Measurements from ENCODE around the gene MAPRE3. TPM values are rescaled to one million over a fixed set of nuclear protein-coding genes. Genes with fewer than 3 reads are reported as not detected.

MAPRE3 gene
- total RNA-seq, 1 donor from 2014 or later, result 57.4 TPM

DNA sequence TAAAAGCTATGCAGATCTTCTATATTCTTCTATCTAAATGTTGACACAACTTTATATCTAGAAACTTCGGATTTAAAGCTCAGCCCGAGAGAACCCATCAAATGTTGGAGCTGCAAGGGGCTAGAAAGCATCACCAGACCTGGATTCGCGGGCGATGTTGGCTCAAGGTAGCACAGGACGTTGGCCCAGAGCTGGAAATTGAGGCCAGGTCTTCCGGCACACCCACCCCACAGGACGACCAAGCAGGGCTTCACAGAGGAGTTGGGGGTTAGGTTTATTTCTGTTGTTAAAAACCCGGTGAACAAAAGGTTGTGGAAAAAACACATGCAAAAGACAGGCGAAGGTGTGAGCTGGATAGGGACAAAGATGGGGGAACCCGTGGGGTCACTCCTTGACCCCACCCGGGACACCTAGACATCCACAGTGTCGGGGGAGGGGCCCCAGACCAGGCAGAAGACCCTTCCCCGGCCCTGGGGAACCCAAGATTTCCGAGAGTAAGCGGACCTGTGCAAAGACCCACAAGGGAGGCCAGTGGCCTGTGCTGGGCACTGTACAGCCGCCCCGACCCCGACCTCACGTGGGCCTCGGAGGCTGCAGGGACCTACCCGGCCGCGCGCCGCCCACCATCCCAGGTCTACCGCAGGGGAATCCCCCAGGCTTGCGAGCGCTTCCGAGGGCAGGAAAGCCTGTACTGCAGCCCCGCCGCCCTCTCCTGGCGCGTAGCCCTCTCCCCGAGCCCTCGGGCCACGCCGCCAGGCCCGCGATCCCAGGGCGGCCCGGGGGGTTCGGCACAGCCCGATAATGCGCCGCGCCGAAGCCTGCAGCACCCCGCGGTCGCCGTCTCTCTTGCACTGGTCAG lies 79.2 kb downstream of the MAPRE3 start:
- peak overlapping the region; percentile 96 for H3K27ac ChIP-seq (replicated peaks)
- peak overlapping the region; percentile 97 for H3K4me3 ChIP-seq
- intact Hi-C loops (cut with micrococcal nuclease), result no loop called here
- no peaks in the 10 kb centered on the region for H3K9me3 ChIP-seq (replicated peaks)
- TF ChIP-seq, protein P1, sequence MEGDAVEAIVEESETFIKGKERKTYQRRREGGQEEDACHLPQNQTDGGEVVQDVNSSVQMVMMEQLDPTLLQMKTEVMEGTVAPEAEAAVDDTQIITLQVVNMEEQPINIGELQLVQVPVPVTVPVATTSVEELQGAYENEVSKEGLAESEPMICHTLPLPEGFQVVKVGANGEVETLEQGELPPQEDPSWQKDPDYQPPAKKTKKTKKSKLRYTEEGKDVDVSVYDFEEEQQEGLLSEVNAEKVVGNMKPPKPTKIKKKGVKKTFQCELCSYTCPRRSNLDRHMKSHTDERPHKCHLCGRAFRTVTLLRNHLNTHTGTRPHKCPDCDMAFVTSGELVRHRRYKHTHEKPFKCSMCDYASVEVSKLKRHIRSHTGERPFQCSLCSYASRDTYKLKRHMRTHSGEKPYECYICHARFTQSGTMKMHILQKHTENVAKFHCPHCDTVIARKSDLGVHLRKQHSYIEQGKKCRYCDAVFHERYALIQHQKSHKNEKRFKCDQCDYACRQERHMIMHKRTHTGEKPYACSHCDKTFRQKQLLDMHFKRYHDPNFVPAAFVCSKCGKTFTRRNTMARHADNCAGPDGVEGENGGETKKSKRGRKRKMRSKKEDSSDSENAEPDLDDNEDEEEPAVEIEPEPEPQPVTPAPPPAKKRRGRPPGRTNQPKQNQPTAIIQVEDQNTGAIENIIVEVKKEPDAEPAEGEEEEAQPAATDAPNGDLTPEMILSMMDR (IDR thresholded peaks at IDR 0.05; ENCODE audit: borderline replicate concordance), result no peak
- H3K4me1 ChIP-seq, result peaks cover 29% of the 10 kb centered on the region
- H3K27me3 ChIP-seq (ENCODE audit: low read depth), result no peaks in the 10 kb centered on the region
- DNase-seq, result no peak
- peaks cover 11% of the 10 kb centered on the region for H3K36me3 ChIP-seq

DNA sequence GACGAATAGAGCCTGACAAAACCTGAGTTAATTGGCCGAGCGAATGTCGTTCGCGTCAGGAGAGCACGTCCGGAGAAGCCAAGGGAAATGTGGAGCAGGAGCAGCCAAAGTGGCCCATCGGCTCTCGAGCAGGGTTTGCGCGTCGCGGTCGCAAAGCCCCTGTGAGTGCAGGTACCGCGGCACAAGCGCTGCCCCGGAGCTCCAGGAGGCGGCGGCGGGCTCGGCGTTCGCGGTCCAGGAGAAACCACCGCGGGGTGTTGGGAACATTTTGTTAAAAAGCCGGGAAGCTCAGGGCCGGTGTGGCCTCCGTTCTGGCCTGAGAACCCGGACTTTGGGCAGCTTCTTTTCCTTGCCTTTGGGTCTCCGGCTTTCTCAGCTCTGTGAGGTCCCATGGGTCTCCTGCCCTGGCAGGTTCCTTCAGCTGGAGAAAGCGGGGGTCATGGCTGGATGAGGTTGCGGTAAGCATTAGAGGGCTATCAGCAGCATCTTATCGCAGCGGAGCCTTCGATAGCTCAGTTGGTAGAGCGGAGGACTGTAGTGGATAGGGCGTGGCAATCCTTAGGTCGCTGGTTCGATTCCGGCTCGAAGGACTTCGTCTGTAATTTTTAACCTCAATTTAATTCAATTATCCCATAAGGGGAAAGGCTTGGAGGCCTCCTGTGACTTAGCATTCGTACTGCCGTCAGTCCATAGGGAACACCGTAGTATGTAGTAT lies 80.0 kb downstream of the MAPRE3 start:
- H3K36me3 ChIP-seq, result peaks cover 19% of the 10 kb centered on the region

DNA sequence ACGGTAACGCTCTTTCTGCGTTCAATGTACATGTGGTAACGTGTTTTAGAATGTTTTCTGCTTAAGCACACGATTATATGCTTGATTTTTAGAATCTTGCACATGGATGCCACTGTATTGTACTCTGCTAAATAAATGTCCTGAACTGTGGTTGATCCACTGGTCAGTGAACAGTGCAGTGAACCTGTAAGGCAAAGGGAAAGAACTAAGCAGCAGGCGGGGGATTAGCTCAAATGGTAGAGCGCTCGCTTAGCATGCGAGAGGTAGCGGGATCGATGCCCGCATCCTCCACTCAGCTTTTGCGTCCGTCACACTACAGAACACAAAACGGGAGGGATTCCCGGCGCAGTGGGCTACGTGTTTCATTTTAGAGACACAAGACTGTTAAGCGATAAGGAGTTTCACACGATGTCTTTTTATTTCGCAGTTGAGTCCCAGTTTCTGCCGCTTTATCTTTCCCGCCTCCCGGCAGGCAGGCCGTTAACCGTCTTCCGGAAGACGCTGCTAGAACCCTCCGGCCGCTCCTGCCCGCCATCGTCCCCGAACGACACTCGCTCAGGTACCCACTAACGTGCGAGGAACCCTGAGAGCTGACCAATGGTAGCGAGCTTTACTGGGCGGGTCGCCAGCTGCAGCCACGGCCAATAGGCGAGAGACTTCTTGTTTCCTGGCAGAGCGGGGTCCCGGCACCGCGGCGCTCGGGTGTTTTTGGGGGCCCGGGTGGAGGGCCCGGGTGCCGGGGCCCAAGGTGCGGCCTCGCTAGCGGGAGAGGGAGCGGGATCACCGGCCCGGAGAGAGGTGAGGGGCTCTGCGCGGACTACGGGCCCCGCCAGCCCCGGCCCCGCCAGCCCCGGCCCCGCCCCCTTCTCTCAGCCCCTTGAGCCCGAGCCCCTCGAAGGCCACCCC lies 80.8 kb downstream of the MAPRE3 start, which contains the start of gene AGBL5:
Gene AGBL5 (plus strand): TSS at position 673 of the 906 bp plus-strand sequence. CDS start 1,291 bp downstream, outside the sequence.
- Histone ChIP-seq H3K36me3 (peaks cover 27% of the 10 kb centered on the region), H3K4me3 (peak within 1 kb of the TSS; percentile 97), H3K27me3 (ENCODE audit: low read depth) (no peaks in the 10 kb centered on the region), H3K4me1 (peaks cover 29% of the 10 kb centered on the region), H3K27ac (replicated peaks) (peak within 1 kb of the TSS; percentile 96), H3K9me3 (replicated peaks) (no peaks in the 10 kb centered on the region)
- TF ChIP-seq, protein P1 (IDR thresholded peaks at IDR 0.05; ENCODE audit: borderline replicate concordance), result no peak
- intact Hi-C loops (cut with micrococcal nuclease), result no loop called here
- peak; percentile 95 for DNase-seq

More for the DNA sequence above, 80.0 kb downstream of the MAPRE3 start:
- intact Hi-C loops (cut with micrococcal nuclease), result no loop called here
- DNase-seq, result peak; percentile 86
- TF ChIP-seq, protein P1 (IDR thresholded peaks at IDR 0.05; ENCODE audit: borderline replicate concordance), result peak; percentile 65
- Histone ChIP-seq H3K27ac (replicated peaks) (peak overlapping the region; percentile 96), H3K4me1 (peaks cover 29% of the 10 kb centered on the region), H3K9me3 (replicated peaks) (no peaks in the 10 kb centered on the region), H3K27me3 (ENCODE audit: low read depth) (no peaks in the 10 kb centered on the region), H3K4me3 (peak overlapping the region; percentile 97)

DNA sequence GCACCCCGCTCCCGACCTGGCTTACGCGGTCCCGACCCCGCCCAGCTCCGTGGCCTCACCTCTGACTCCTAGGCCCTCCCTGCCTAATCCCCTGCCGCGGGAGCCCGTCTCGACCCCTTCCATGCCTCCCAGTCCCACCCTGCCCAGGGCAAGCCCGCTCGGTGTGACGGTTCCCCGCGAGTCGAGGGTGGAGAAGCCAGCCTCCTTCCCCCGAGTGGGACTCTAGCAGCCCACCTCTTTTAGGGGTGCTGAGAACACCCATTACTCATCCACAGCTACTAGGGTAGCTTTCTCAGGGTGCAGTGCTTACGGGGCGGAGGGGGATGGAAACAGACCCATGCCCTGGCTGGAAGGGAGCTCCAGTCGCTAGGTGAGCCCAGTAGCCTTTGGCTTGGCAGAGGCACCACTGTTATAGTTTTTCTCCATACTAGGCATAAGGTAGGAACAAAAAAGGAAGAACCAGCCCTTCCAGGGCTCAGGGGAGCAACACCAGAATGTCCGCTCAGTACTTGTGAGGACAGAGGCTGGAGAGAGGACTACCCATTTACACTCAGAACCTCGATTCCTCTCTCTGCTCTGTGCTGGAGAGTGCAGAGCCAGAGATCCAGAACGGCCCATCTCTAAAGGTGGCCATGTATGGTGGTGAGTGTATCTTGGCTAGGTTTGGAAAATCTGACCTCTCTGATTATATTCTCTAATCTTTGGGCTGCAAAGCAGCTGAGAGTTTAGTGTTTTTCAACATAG lies 81.6 kb downstream of the MAPRE3 start:
- peak; percentile 44 for DNase-seq
- H3K27ac ChIP-seq (replicated peaks), result peak overlapping the region; percentile 96
- intact Hi-C loops (cut with micrococcal nuclease), result no loop called here
- peak overlapping the region; percentile 97 for H3K4me3 ChIP-seq
- H3K27me3 ChIP-seq (ENCODE audit: low read depth), result no peaks in the 10 kb centered on the region
- H3K36me3 ChIP-seq, result peaks cover 35% of the 10 kb centered on the region
- H3K9me3 ChIP-seq (replicated peaks), result no peaks in the 10 kb centered on the region
- TF ChIP-seq, protein P1 (IDR thresholded peaks at IDR 0.05; ENCODE audit: borderline replicate concordance), result no peak
- H3K4me1 ChIP-seq, result peaks cover 29% of the 10 kb centered on the region
